ENCODE measurements around the gene TEX13A. TPM values are rescaled to one million over a fixed set of nuclear protein-coding genes. Genes with fewer than 3 reads are reported as not detected.

TEX13A gene
- total RNA-seq, 1 donor from 2014 or later, result not detected

GRCh38 chrX:105219454-105220401 is 766 bp downstream of the TEX13A start:
- no peaks in the 10 kb centered on the region for H3K27me3 Mint-ChIP-seq (ENCODE audit: low read depth)
- intact Hi-C loops (cut with micrococcal nuclease), result no loop called here
- H3K27ac Mint-ChIP-seq, result no peak overlapping the region
- no peaks in the 10 kb centered on the region for H3K36me3 Mint-ChIP-seq (ENCODE audit: low read depth)
- H3K4me1 Mint-ChIP-seq (ENCODE audit: low read depth), result no peaks in the 10 kb centered on the region
- no peak overlapping the region for H3K4me3 Mint-ChIP-seq (ENCODE audit: low read depth)
- peaks cover 4% of the 10 kb centered on the region for H3K9me3 Mint-ChIP-seq
- DNase-seq (ENCODE audit: low spot score), result no peak

- Mint-ChIP-seq H3K27me3 (ENCODE audit: low read depth) (no peaks in the 10 kb centered on the region), H3K4me1 (ENCODE audit: low read depth) (no peaks in the 10 kb centered on the region), H3K9me3 (peaks cover 2% of the 10 kb centered on the region), H3K36me3 (ENCODE audit: low read depth) (no peaks in the 10 kb centered on the region), H3K27ac (no peak overlapping the region), H3K4me3 (ENCODE audit: low read depth) (no peak overlapping the region)
- intact Hi-C loops (cut with micrococcal nuclease), result no loop called here
- DNase-seq (ENCODE audit: low spot score), result no peak
Measured at GRCh38 chrX:105211066-105211575, 9.4 kb downstream of the TEX13A start.

GRCh38 chrX:105210258-105210657 is 10.2 kb downstream of the TEX13A start:
- H3K4me3 Mint-ChIP-seq (ENCODE audit: low read depth), result no peak overlapping the region
- H3K27ac Mint-ChIP-seq, result no peak overlapping the region
- H3K36me3 Mint-ChIP-seq (ENCODE audit: low read depth), result no peaks in the 10 kb centered on the region
- no peaks in the 10 kb centered on the region for H3K9me3 Mint-ChIP-seq
- no peak for DNase-seq (ENCODE audit: low spot score)
- no peaks in the 10 kb centered on the region for H3K27me3 Mint-ChIP-seq (ENCODE audit: low read depth)
- intact Hi-C loops (cut with micrococcal nuclease), result no loop called here
- H3K4me1 Mint-ChIP-seq (ENCODE audit: low read depth), result no peaks in the 10 kb centered on the region

- H3K4me1 Mint-ChIP-seq (ENCODE audit: low read depth), result no peaks in the 10 kb centered on the region
- no peak for DNase-seq (ENCODE audit: low spot score)
- no peaks in the 10 kb centered on the region for H3K36me3 Mint-ChIP-seq (ENCODE audit: low read depth)
- no peaks in the 10 kb centered on the region for H3K9me3 Mint-ChIP-seq
- no peaks in the 10 kb centered on the region for H3K27me3 Mint-ChIP-seq (ENCODE audit: low read depth)
- H3K27ac Mint-ChIP-seq, result no peak overlapping the region
- intact Hi-C loops (cut with micrococcal nuclease), result no loop called here
- no peak overlapping the region for H3K4me3 Mint-ChIP-seq (ENCODE audit: low read depth)
Measured at GRCh38 chrX:105209406-105209805, 11.1 kb downstream of the TEX13A start.

DNA sequence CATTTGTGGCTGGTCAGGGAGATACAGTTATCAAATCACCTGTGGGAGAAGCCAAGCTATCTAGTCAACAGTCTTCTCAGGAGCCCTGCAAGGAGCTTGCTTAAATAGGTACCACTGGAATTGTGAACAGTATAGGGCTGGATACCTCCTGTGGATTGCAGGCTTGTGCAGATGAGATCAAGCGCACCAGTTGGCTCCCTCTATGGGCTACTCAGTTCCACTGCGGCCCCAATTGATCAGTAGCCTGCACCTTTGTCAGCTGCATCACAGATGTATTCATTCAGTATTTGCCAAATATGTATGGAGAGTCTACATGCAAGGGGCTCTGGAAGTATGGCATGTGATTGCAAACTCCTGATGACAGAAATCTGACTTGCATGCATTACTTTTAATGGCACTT is 28.6 kb downstream of the TEX13A start:
- H3K9me3 Mint-ChIP-seq, result no peaks in the 10 kb centered on the region
- no peak overlapping the region for H3K27ac Mint-ChIP-seq
- H3K27me3 Mint-ChIP-seq (ENCODE audit: low read depth), result no peaks in the 10 kb centered on the region
- intact Hi-C loops (cut with micrococcal nuclease), result no loop called here
- H3K36me3 Mint-ChIP-seq (ENCODE audit: low read depth), result no peaks in the 10 kb centered on the region
- H3K4me1 Mint-ChIP-seq (ENCODE audit: low read depth), result no peaks in the 10 kb centered on the region
- no peak overlapping the region for H3K4me3 Mint-ChIP-seq (ENCODE audit: low read depth)
- DNase-seq (ENCODE audit: low spot score), result no peak

GRCh38 chrX:105190252-105190853 is 30.1 kb downstream of the TEX13A start:
- intact Hi-C loops (cut with micrococcal nuclease), result no loop called here
- no peak overlapping the region for H3K27ac Mint-ChIP-seq
- H3K27me3 Mint-ChIP-seq (ENCODE audit: low read depth), result no peaks in the 10 kb centered on the region
- no peaks in the 10 kb centered on the region for H3K36me3 Mint-ChIP-seq (ENCODE audit: low read depth)
- H3K4me3 Mint-ChIP-seq (ENCODE audit: low read depth), result no peak overlapping the region
- no peaks in the 10 kb centered on the region for H3K9me3 Mint-ChIP-seq
- no peak for DNase-seq (ENCODE audit: low spot score)
- H3K4me1 Mint-ChIP-seq (ENCODE audit: low read depth), result no peaks in the 10 kb centered on the region

- Mint-ChIP-seq H3K9me3 (no peaks in the 10 kb centered on the region), H3K4me3 (ENCODE audit: low read depth) (no peak overlapping the region), H3K4me1 (ENCODE audit: low read depth) (no peaks in the 10 kb centered on the region), H3K36me3 (ENCODE audit: low read depth) (no peaks in the 10 kb centered on the region), H3K27ac (no peak overlapping the region), H3K27me3 (ENCODE audit: low read depth) (no peaks in the 10 kb centered on the region)
- intact Hi-C loops (cut with micrococcal nuclease), result no loop called here
- DNase-seq (ENCODE audit: low spot score), result no peak
Measured at GRCh38 chrX:105189093-105189492, 31.4 kb downstream of the TEX13A start.

- no peak for DNase-seq (ENCODE audit: low spot score)
- Mint-ChIP-seq H3K9me3 (no peaks in the 10 kb centered on the region), H3K27me3 (ENCODE audit: low read depth) (no peaks in the 10 kb centered on the region), H3K4me3 (ENCODE audit: low read depth) (no peak overlapping the region), H3K4me1 (ENCODE audit: low read depth) (no peaks in the 10 kb centered on the region), H3K27ac (no peak overlapping the region), H3K36me3 (ENCODE audit: low read depth) (no peaks in the 10 kb centered on the region)
- intact Hi-C loops (cut with micrococcal nuclease), result no loop called here
Measured at GRCh38 chrX:105179644-105180043, 40.9 kb downstream of the TEX13A start.

- no peak overlapping the region for H3K4me3 Mint-ChIP-seq (ENCODE audit: low read depth)
- DNase-seq (ENCODE audit: low spot score), result no peak
- no peaks in the 10 kb centered on the region for H3K27me3 Mint-ChIP-seq (ENCODE audit: low read depth)
- intact Hi-C loops (cut with micrococcal nuclease), result no loop called here
- no peaks in the 10 kb centered on the region for H3K4me1 Mint-ChIP-seq (ENCODE audit: low read depth)
- H3K9me3 Mint-ChIP-seq, result no peaks in the 10 kb centered on the region
- H3K36me3 Mint-ChIP-seq (ENCODE audit: low read depth), result no peaks in the 10 kb centered on the region
- H3K27ac Mint-ChIP-seq, result no peak overlapping the region
Measured at GRCh38 chrX:105173071-105173470, 47.4 kb downstream of the TEX13A start.

Data from activated T-helper 2 cell treated with anti-CD3 and anti-CD28 coated beads, Interferon-gamma antibody, Interleukin-2, Interleukin-4, amounts not matched to agents 10 μg/mL and 5 μg/mL and 100 μg/mL, durations not matched to agents 14 hours and 24 hours and 36 hours (primary cell).